D721Med (cell line): ENCODE measurements around the gene OR10T2.
"Not testable (repeated sequence)": the region's sequence is repeated elsewhere in the genome, so short reads cannot be mapped to it uniquely, and the experiment has no call there.

Source experiments
- DNase-seq: peaks from one replicate; pipeline ENCODE4 v3.0.0; 2011; ENCODE audit warnings: low spot score; ENCODE audit not compliant: insufficient read length
- FAIRE-seq: peaks from 2 replicates; lab custom pipeline; 2011; peaks lifted over from hg19 to GRCh38; lab: Jason Lieb, UNC
- CTCF ChIP-seq: IDR thresholded peaks from 2 replicates; pipeline ENCODE4 v1.5.1; 2012; ENCODE audit warnings: mild to moderate bottlenecking, control low read depth; ENCODE audit not compliant: insufficient read depth; ENCODE audit errors: missing control alignments

Gene OR10T2

GRCh38 chr1:158357441-158357840 lies 41.8 kb downstream of the OR10T2 start:
- DNase-seq (no peak), FAIRE-seq (no peak)
- TF ChIP-seq CTCF = no peak

GRCh38 chr1:158356616-158357015 lies 42.6 kb downstream of the OR10T2 start:
- FAIRE-seq = no peak
- DNase-seq = no peak
- TF ChIP-seq CTCF = no peak

GRCh38 chr1:158355773-158356285 lies 43.4 kb downstream of the OR10T2 start:
- DNase-seq (no peak), FAIRE-seq (no peak)

GRCh38 chr1:158354255-158354654 lies 45.0 kb downstream of the OR10T2 start:
- DNase-seq = no peak
- no peak for FAIRE-seq
- TF ChIP-seq CTCF = no peak

More at GRCh38 chr1:158355773-158356285, 43.4 kb downstream of the OR10T2 start:
- no peak for TF ChIP-seq CTCF

GRCh38 chr1:158353303-158354075 lies 45.8 kb downstream of the OR10T2 start, which contains the start of gene CD1E:
Gene CD1E, plus strand, starts transcription at chr1:158353894. Its CDS starts 95 bp downstream, at chr1:158353989.
- no peak for FAIRE-seq
- no peak for TF ChIP-seq CTCF
- no peak for DNase-seq

- not testable (repeated sequence) for DNase-seq, FAIRE-seq
These were observed 50.3 kb downstream of the OR10T2 start for GRCh38 chr1:158348946-158349345.
